H1 (cell line): ENCODE results near the gene C8B. TPM values are rescaled to one million over a fixed set of nuclear protein-coding genes. Genes with fewer than 3 reads are reported as not detected.

Experiments used
- CTCF ChIA-PET: fragments of 300-600 bp; sonication (Branson Sonifier 250); formaldehyde crosslinking; loops from one replicate; lab custom pipeline; 2021; ENCODE audit not compliant: partially characterized antibody; lab: Charles Lee
- POLR2A ChIA-PET: fragments of 300-600 bp; sonication (Branson Sonifier 250); formaldehyde crosslinking; loops from one replicate; lab custom pipeline; 2021; ENCODE audit warnings: inconsistent platforms; ENCODE audit not compliant: partially characterized antibody; lab: Charles Lee
- DNase-seq, 2 experiments: peaks; one replicate each; pipeline versions ENCODE4 v3.0.0 to v3.0.0-alpha.2; 2010 to 2022; ENCODE audit warnings: low spot score in 2 of 2, low read depth in 1 of 2, mixed read lengths in 1 of 2
- FAIRE-seq: peaks from 2 replicates; lab custom pipeline; 2011; peaks lifted over from hg19 to GRCh38; lab: Jason Lieb, UNC
- H2AFZ ChIP-seq: 2 replicates; pipeline ENCODE4 v1.8.1; 2012; ENCODE audit warnings: low read length, inconsistent platforms
- H2AK5ac ChIP-seq: 2 replicates; pipeline ENCODE4 v1.6.1; 2013; ENCODE audit warnings: low read depth, low read length
- H2BK120ac ChIP-seq: replicated peaks from 2 replicates; pipeline ENCODE3; 2013; ENCODE audit warnings: low read depth, low read length, inconsistent platforms
- H2BK12ac ChIP-seq: 2 replicates; pipeline ENCODE4 v1.6.1; 2013; ENCODE audit warnings: low read depth, low read length
- H2BK15ac ChIP-seq: 2 replicates; pipeline ENCODE4 v1.6.1; 2013; ENCODE audit warnings: low read length
- H2BK20ac ChIP-seq: 2 replicates; pipeline ENCODE4 v1.6.1; 2013; ENCODE audit warnings: low read length
- H2BK5ac ChIP-seq: 2 replicates; pipeline ENCODE4 v1.6.1; 2013; ENCODE audit warnings: low read depth, low read length
- H3K14ac ChIP-seq: 2 replicates; pipeline ENCODE4 v1.6.1; 2013; ENCODE audit warnings: inconsistent platforms; ENCODE audit not compliant: insufficient read length
- H3K18ac ChIP-seq: 2 replicates; pipeline ENCODE4 v1.6.1; 2013; ENCODE audit warnings: low read length; ENCODE audit errors: extremely low read depth
- H3K23ac ChIP-seq: 2 replicates; pipeline ENCODE4 v1.6.1; 2013; ENCODE audit warnings: inconsistent platforms; ENCODE audit not compliant: insufficient read length
- H3K23me2 ChIP-seq: 2 replicates; pipeline ENCODE4 v1.6.1; 2013; ENCODE audit warnings: low read depth, low read length
- H3K27ac ChIP-seq: 2 replicates; pipeline ENCODE4 v1.6.1; 2011; ENCODE audit warnings: low read depth, low read length, inconsistent platforms
- H3K27me3 ChIP-seq, 4 experiments: replicated peaks in 1 of 4; 1 replicate in 1 of 4; 2 replicates in 3 of 4; pipeline versions ENCODE4 v1.6.1 to v1.8.1; 2011 to 2013; ENCODE audit warnings: low read length in 3 of 4, mild to moderate bottlenecking in 3 of 4, inconsistent platforms in 2 of 4, mixed read lengths in 2 of 4, moderate library complexity in 1 of 4; ENCODE audit not compliant: control insufficient read depth in 3 of 4, insufficient read depth in 3 of 4; ENCODE audit errors: extremely low read depth in 1 of 4
- H3K36me3 ChIP-seq, 4 experiments: 2 replicates each; pipeline versions ENCODE4 v1.6.1 to v1.8.1; 2011 to 2013; ENCODE audit warnings: mild to moderate bottlenecking in 4 of 4, low read length in 3 of 4, moderate library complexity in 2 of 4, control low read depth in 1 of 4, inconsistent platforms in 1 of 4; ENCODE audit not compliant: insufficient read depth in 4 of 4, control insufficient read depth in 2 of 4
- H3K4ac ChIP-seq: replicated peaks from 2 replicates; pipeline ENCODE3; 2013; ENCODE audit warnings: low read length, low read depth, mixed read lengths, inconsistent platforms; ENCODE audit not compliant: insufficient read length
- H3K4me1 ChIP-seq, 4 experiments: replicated peaks in 1 of 4; 1 replicate in 1 of 4; 2 replicates in 3 of 4; pipeline versions ENCODE4 v1.6.1 to v1.8.1; 2011 to 2013; ENCODE audit warnings: low read length in 3 of 4, inconsistent platforms in 2 of 4, mixed read lengths in 1 of 4; ENCODE audit not compliant: insufficient read depth in 4 of 4, control insufficient read depth in 3 of 4
- H3K4me2 ChIP-seq, 2 experiments: 2 replicates each; pipeline versions ENCODE4 v1.6.1 to v1.8.1; 2011 to 2013; ENCODE audit warnings: low read depth in 2 of 2, low read length in 2 of 2, control low read depth in 1 of 2, inconsistent platforms in 1 of 2, mild to moderate bottlenecking in 1 of 2; ENCODE audit not compliant: insufficient read depth in 1 of 2
- H3K4me3 ChIP-seq, 4 experiments: fragments of 200-600, 300-600 bp in 1 of 4; sonication (generic), shearing (Covaris generic), sonication (Bioruptor Twin) in 1 of 4; 2 replicates each; pipeline versions ENCODE4 v1.5.1 to v1.8.1; 2011 to 2016; ENCODE audit warnings: low read length in 4 of 4, low read depth in 3 of 4, control low read depth in 2 of 4, inconsistent platforms in 2 of 4, mild to moderate bottlenecking in 2 of 4, mixed read lengths in 1 of 4, moderate library complexity in 1 of 4; ENCODE audit not compliant: insufficient read depth in 2 of 4; ENCODE audit errors: extremely low read depth in 1 of 4
- H3K56ac ChIP-seq: replicated peaks from 2 replicates; pipeline ENCODE3; 2013; ENCODE audit warnings: low read depth, mild to moderate bottlenecking, mixed read lengths, low read length, inconsistent platforms; ENCODE audit not compliant: insufficient read length
- H3K79me1 ChIP-seq: 2 replicates; pipeline ENCODE4 v1.6.1; 2013; ENCODE audit warnings: low read depth, low read length, control low read depth
- H3K79me2 ChIP-seq, 2 experiments: 2 replicates each; pipeline versions ENCODE4 v1.6.1 to v1.8.1; 2012 to 2013; ENCODE audit warnings: low read length in 2 of 2, mild to moderate bottlenecking in 2 of 2, inconsistent platforms in 1 of 2; ENCODE audit not compliant: insufficient read depth in 2 of 2, control insufficient read depth in 1 of 2
- H3K9ac ChIP-seq, 4 experiments: replicated peaks in 1 of 4; 1 replicate in 1 of 4; 2 replicates in 3 of 4; pipeline versions ENCODE4 v1.6.1 to v1.8.1; 2011 to 2013; ENCODE audit warnings: low read depth in 3 of 4, low read length in 3 of 4, control low read depth in 2 of 4, mild to moderate bottlenecking in 2 of 4, moderate library complexity in 2 of 4, inconsistent platforms in 1 of 4; ENCODE audit errors: extremely low read depth in 1 of 4
- H3K9me3 ChIP-seq, 2 experiments: 2 replicates each; pipeline versions ENCODE4 v1.6.1 to v1.8.1; 2012 to 2013; ENCODE audit warnings: mild to moderate bottlenecking in 2 of 2, moderate library complexity in 2 of 2, control low read depth in 1 of 2, inconsistent platforms in 1 of 2, low read depth in 1 of 2, low read length in 1 of 2, mixed read lengths in 1 of 2; ENCODE audit not compliant: insufficient read depth in 2 of 2
- H4K20me1 ChIP-seq, 2 experiments: replicated peaks in 1 of 2; 2 replicates each; pipeline versions ENCODE3 to v1.8.1; 2011 to 2013; ENCODE audit warnings: inconsistent platforms in 2 of 2, low read length in 2 of 2, mild to moderate bottlenecking in 1 of 2; ENCODE audit not compliant: insufficient read depth in 2 of 2, control insufficient read depth in 1 of 2
- H4K5ac ChIP-seq: 2 replicates; pipeline ENCODE4 v1.6.1; 2013; ENCODE audit warnings: low read length, low read depth, mixed read lengths, inconsistent platforms; ENCODE audit not compliant: insufficient read length
- H4K8ac ChIP-seq: 2 replicates; pipeline ENCODE4 v1.8.0; 2013; ENCODE audit warnings: mild to moderate bottlenecking, moderate library complexity, low read length, inconsistent platforms; ENCODE audit not compliant: insufficient read depth; ENCODE audit errors: extremely low read depth
- H4K91ac ChIP-seq: replicated peaks from 2 replicates; pipeline ENCODE3; 2013; ENCODE audit warnings: low read length, mixed read lengths, inconsistent platforms; ENCODE audit not compliant: insufficient read length
- CEBPB ChIP-seq: IDR thresholded peaks from 2 replicates; pipeline ENCODE4 v1.6.1; 2012; ENCODE audit warnings: low read depth, low read length
- CHD2 ChIP-seq: IDR thresholded peaks from 2 replicates; pipeline ENCODE4 v1.6.1; 2012; ENCODE audit warnings: low read length, improper control_type of control experiment
- WGBS, 2 experiments: shearing (Covaris generic) in 1 of 2; methylation state at CpG; one replicate each; pipeline versions ENCODE4 v1.1.6 to v1.1.7; 2013 to 2015; ENCODE audit warnings: low lambda C conversion rate in 2 of 2, mixed read lengths in 2 of 2, inconsistent platforms in 1 of 2, low coverage in 1 of 2, missing lambda C conversion rate in 1 of 2; ENCODE audit not compliant: insufficient replicate concordance in 2 of 2, insufficient coverage in 1 of 2, insufficient read length in 1 of 2; ENCODE audit errors: extremely low coverage in 1 of 2, missing lambda C conversion rate in 1 of 2; 5-methylcytosine and 5-hydroxymethylcytosine counted together
- polyA plus RNA-seq, 7 experiments: library from polyadenylated mRNA; depleted of rRNA in 3 of 7; stranded (reverse) in 5 of 7; unstranded in 2 of 7; fragments of >200 nt in 5 of 7; fragments of 200-250 nt in 2 of 7; gene quantifications; 1 replicate in 5 of 7; 2 replicates in 1 of 7; 4 replicates in 1 of 7; pipeline versions ENCODE4 v1.2.1 to v1.2.3, GENCODE V29; 2011 to 2013; ENCODE audit warnings: missing spikeins in 2 of 7, mixed read lengths in 2 of 7
- total RNA-seq: library from RNA; stranded (reverse); fragmentation: NEBNext Ultra II Directional; extraction: Animal tissue kit (Norgen Biotek cat#: 25700); gene quantifications from 2 replicates; pipeline ENCODE4 v1.2.1, GENCODE V29; 2021
- TF ChIP-seq, protein P1 (sequence below): IDR thresholded peaks from 2 replicates; pipeline ENCODE4 v1.6.1; 2012; ENCODE audit warnings: inconsistent platforms
- TF ChIP-seq, protein P2 (sequence below): IDR thresholded peaks from 2 replicates; pipeline ENCODE4 v1.6.1; 2011; ENCODE audit warnings: low read length, improper control_type of control experiment

Gene C8B
- total and polyA plus RNA-seq, 2 of the 8 experiments (the other 6 are each of a cell fraction or from before 2014, with no cell fraction given), result not detected

DNA sequence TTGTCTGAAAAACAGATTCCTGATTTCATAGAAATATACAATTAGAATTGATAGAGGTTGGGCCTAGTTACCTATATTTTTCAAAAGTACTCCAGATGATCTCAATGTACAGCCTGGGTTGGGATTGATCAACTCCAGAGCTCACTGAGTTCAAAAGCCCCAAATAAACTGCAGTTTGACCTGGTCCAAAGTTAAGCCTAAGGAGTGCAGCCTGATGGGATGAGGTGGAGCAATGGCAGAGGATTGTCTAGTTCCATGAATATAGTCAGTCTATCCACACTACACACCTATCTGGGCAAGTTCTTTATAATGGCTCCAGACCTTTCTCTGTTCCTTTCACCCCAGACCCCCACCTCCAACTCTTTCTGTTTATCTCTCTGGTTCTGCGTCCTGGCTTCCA lies 62.0 kb downstream of the C8B start:
- Histone ChIP-seq H3K27ac (no peak overlapping the region), H3K56ac (no peak overlapping the region), H2BK15ac (no peak overlapping the region), H2BK20ac (no peak overlapping the region), H3K9ac (no peak overlapping the region), H3K36me3 (no peaks in the 10 kb centered on the region), H2AK5ac (no peak overlapping the region), H2AFZ (no peak overlapping the region), H3K23me2 (no peaks in the 10 kb centered on the region), H2BK12ac (no peak overlapping the region), H4K5ac (no peak overlapping the region), H4K20me1 (no peaks in the 10 kb centered on the region), H3K4ac (no peak overlapping the region), H3K23ac (no peak overlapping the region), H3K79me2 (no peaks in the 10 kb centered on the region), H3K79me1 (no peaks in the 10 kb centered on the region), H3K4me2 (no peak overlapping the region), H4K8ac (no peak overlapping the region), H3K27me3 (no peaks in the 10 kb centered on the region), H3K14ac (no peak overlapping the region), H3K4me1 (no peaks in the 10 kb centered on the region), H4K91ac (no peak overlapping the region), H2BK5ac (no peak overlapping the region), H3K9me3 (no peaks in the 10 kb centered on the region), H3K4me3 (no peak overlapping the region), H2BK120ac (no peak overlapping the region), H3K18ac (no peak overlapping the region)
- WGBS, 2 experiments, result 91% methylated on average over 1 of the region's 1 CpG; no CpG with 5 or more reads in 1 of the 2 experiments
- no peak for DNase-seq
- POLR2A ChIA-PET, result no interaction called here
- no peak for FAIRE-seq
- CTCF ChIA-PET, result no interaction called here
- TF ChIP-seq CEBPB (no peak), CHD2 (no peak)
- TF ChIP-seq, protein P1, sequence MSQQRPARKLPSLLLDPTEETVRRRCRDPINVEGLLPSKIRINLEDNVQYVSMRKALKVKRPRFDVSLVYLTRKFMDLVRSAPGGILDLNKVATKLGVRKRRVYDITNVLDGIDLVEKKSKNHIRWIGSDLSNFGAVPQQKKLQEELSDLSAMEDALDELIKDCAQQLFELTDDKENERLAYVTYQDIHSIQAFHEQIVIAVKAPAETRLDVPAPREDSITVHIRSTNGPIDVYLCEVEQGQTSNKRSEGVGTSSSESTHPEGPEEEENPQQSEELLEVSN, result no peak
- TF ChIP-seq, protein P2, sequence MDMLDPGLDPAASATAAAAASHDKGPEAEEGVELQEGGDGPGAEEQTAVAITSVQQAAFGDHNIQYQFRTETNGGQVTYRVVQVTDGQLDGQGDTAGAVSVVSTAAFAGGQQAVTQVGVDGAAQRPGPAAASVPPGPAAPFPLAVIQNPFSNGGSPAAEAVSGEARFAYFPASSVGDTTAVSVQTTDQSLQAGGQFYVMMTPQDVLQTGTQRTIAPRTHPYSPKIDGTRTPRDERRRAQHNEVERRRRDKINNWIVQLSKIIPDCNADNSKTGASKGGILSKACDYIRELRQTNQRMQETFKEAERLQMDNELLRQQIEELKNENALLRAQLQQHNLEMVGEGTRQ, result no peak
